ENCODE measurements around the gene B4GALT1. TPM values are rescaled to one million over a fixed set of nuclear protein-coding genes. Genes with fewer than 3 reads are reported as not detected.

B4GALT1 gene
- total RNA-seq, 1 experiment from 2014 or later: 121 TPM

GRCh38 chr9:33159777-33160127 lies 7.4 kb downstream of the B4GALT1 start:
- Histone ChIP-seq H3K27me3 (replicated peaks; ENCODE audit: control insufficient read depth, insufficient read depth, low read length) (no peaks in the 10 kb centered on the region), H3K4me1 (peaks cover 91% of the 10 kb centered on the region), H3K36me3 (ENCODE audit: control insufficient read depth, insufficient read depth, low read length) (no peaks in the 10 kb centered on the region), H3K4me3 (ENCODE audit: low read depth, low read length) (no peak overlapping the region), H3K9me3 (no peaks in the 10 kb centered on the region)
- no TSS peak for BruUV-seq (replicated peaks)
- no peaks in the 10 kb centered on the region for H3K27me3 Mint-ChIP-seq (ENCODE audit: insufficient read depth, unreplicated experiment)
- H3K9me3 Mint-ChIP-seq (ENCODE audit: unreplicated experiment): no peaks in the 10 kb centered on the region
- ChIA-PET POLR2A (no interaction called here), CTCF (interaction anchor here (0.5 kb wide), 1 partner anchor 130 kb away, joined by 9 read pairs; the partner anchor contains the start of gene NFX1)
- peaks cover 75% of the 10 kb centered on the region for H3K4me1 Mint-ChIP-seq (ENCODE audit: low read depth, unreplicated experiment)
- no peak for DNase-seq
- peak overlapping the region; percentile 39 for H3K4me3 Mint-ChIP-seq (ENCODE audit: unreplicated experiment)
- intact Hi-C loops (cut with micrococcal nuclease; ENCODE audit: unreplicated experiment): loop anchor here (5.0 kb wide), 1 partner anchor 127 kb away; no protein-coding TSS in a partner anchor
- no peak for TF ChIP-seq CTCF (IDR thresholded peaks at IDR 0.05; ENCODE audit: insufficient read depth in 1 of 2, low read depth in 1 of 2, low read length in 1 of 2, severe bottlenecking in 1 of 2, unreplicated experiment in 1 of 2)
- H3K36me3 Mint-ChIP-seq (ENCODE audit: insufficient read depth, unreplicated experiment): peaks cover 37% of the 10 kb centered on the region
- H3K27ac Mint-ChIP-seq (ENCODE audit: unreplicated experiment): peak overlapping the region; percentile 81

- H3K36me3 ChIP-seq (ENCODE audit: control insufficient read depth, insufficient read depth, low read length): no peaks in the 10 kb centered on the region
- H3K9me3 Mint-ChIP-seq (ENCODE audit: unreplicated experiment): no peaks in the 10 kb centered on the region
- no TSS peak for BruUV-seq (replicated peaks)
- DNase-seq: no peak
- H3K4me1 Mint-ChIP-seq (ENCODE audit: low read depth, unreplicated experiment): peaks cover 70% of the 10 kb centered on the region
- peak overlapping the region; percentile 39 for H3K4me3 Mint-ChIP-seq (ENCODE audit: unreplicated experiment)
- H3K9me3 ChIP-seq: no peaks in the 10 kb centered on the region
- H3K27me3 ChIP-seq (replicated peaks; ENCODE audit: control insufficient read depth, insufficient read depth, low read length): no peaks in the 10 kb centered on the region
- intact Hi-C loops (cut with micrococcal nuclease; ENCODE audit: unreplicated experiment): no loop called here
- H3K4me1 ChIP-seq: peaks cover 87% of the 10 kb centered on the region
- no peak for TF ChIP-seq CTCF (IDR thresholded peaks at IDR 0.05; ENCODE audit: insufficient read depth in 1 of 2, low read depth in 1 of 2, low read length in 1 of 2, severe bottlenecking in 1 of 2, unreplicated experiment in 1 of 2)
- ChIA-PET CTCF (no interaction called here), POLR2A (interaction anchor here (1.7 kb wide), 1 partner anchor 8 kb away, joined by 15 read pairs; the partner anchor contains the start of gene B4GALT1)
- peak overlapping the region; percentile 81 for H3K27ac Mint-ChIP-seq (ENCODE audit: unreplicated experiment)
- peaks cover 32% of the 10 kb centered on the region for H3K36me3 Mint-ChIP-seq (ENCODE audit: insufficient read depth, unreplicated experiment)
- H3K27me3 Mint-ChIP-seq (ENCODE audit: insufficient read depth, unreplicated experiment): no peaks in the 10 kb centered on the region
- H3K4me3 ChIP-seq (ENCODE audit: low read depth, low read length): no peak overlapping the region
Measured at GRCh38 chr9:33158843-33159776, 8.0 kb downstream of the B4GALT1 start.

- Mint-ChIP-seq H3K36me3 (ENCODE audit: insufficient read depth, unreplicated experiment) (peaks cover 27% of the 10 kb centered on the region), H3K4me1 (ENCODE audit: low read depth, unreplicated experiment) (peaks cover 64% of the 10 kb centered on the region), H3K27ac (ENCODE audit: unreplicated experiment) (peak overlapping the region; percentile 81), H3K27me3 (ENCODE audit: insufficient read depth, unreplicated experiment) (no peaks in the 10 kb centered on the region), H3K9me3 (ENCODE audit: unreplicated experiment) (no peaks in the 10 kb centered on the region), H3K4me3 (ENCODE audit: unreplicated experiment) (peak overlapping the region; percentile 37)
- no peak for TF ChIP-seq CTCF (IDR thresholded peaks at IDR 0.05; ENCODE audit: insufficient read depth in 1 of 2, low read depth in 1 of 2, low read length in 1 of 2, severe bottlenecking in 1 of 2, unreplicated experiment in 1 of 2)
- BruUV-seq (replicated peaks): TSS peak; percentile 59
- POLR2A ChIA-PET: interaction anchor here (0.6 to 1.7 kb wide), 3 partner anchors 9 to 134 kb away, joined by 3 to 15 read pairs (median 8); partner anchors contain the start of gene B4GALT1
- intact Hi-C loops (cut with micrococcal nuclease; ENCODE audit: unreplicated experiment): no loop called here
- Histone ChIP-seq H3K4me1 (peaks cover 84% of the 10 kb centered on the region), H3K9me3 (no peaks in the 10 kb centered on the region), H3K4me3 (ENCODE audit: low read depth, low read length) (no peak overlapping the region), H3K36me3 (ENCODE audit: control insufficient read depth, insufficient read depth, low read length) (no peaks in the 10 kb centered on the region), H3K27me3 (replicated peaks; ENCODE audit: control insufficient read depth, insufficient read depth, low read length) (no peaks in the 10 kb centered on the region)
- CTCF ChIA-PET: interaction anchor here (0.6 to 1.2 kb wide), 4 partner anchors 14 to 620 kb away, joined by 3 to 6 read pairs (median 4); no protein-coding TSS in a partner anchor
- DNase-seq: peak; percentile 66 to 81
Measured at GRCh38 chr9:33157960-33158842, 8.9 kb downstream of the B4GALT1 start.

Measured in Caco-2 (cell line).